ENCODE measurements around the gene MSH3. TPM values are rescaled to one million over a fixed set of nuclear protein-coding genes. Genes with fewer than 3 reads are reported as not detected.
"Not testable (repeated sequence)": the region's sequence is repeated elsewhere in the genome, so short reads cannot be mapped to it uniquely, and the experiment has no call there.

Gene MSH3
- total RNA-seq, 1 donor from 2014 or later: 10.0 TPM

- no peak for DNase-seq (ENCODE audit: extremely low read depth, low read depth, low spot score)
Observed at GRCh38 chr5:80705216-80705769, 50.8 kb downstream of the MSH3 start.

GRCh38 chr5:80705801-80706200 is 51.3 kb downstream of the MSH3 start:
- DNase-seq (ENCODE audit: extremely low read depth, low read depth, low spot score): no peak

- no peak for DNase-seq (ENCODE audit: extremely low read depth, low read depth, low spot score)
Observed at GRCh38 chr5:80706835-80707447, 52.5 kb downstream of the MSH3 start.

GRCh38 chr5:80707645-80708044 is 53.2 kb downstream of the MSH3 start:
- no peak for DNase-seq (ENCODE audit: extremely low read depth, low read depth, low spot score)

GRCh38 chr5:80711216-80711615 is 56.8 kb downstream of the MSH3 start:
- no peak for DNase-seq (ENCODE audit: extremely low read depth, low read depth, low spot score)

GRCh38 chr5:80711938-80712337 is 57.5 kb downstream of the MSH3 start:
- peak; percentile 12 for DNase-seq (ENCODE audit: extremely low read depth, low read depth, low spot score)

- DNase-seq (ENCODE audit: extremely low read depth, low read depth, low spot score): no peak
Observed at GRCh38 chr5:80712919-80713318, 58.5 kb downstream of the MSH3 start.

GRCh38 chr5:80713631-80714030 is 59.2 kb downstream of the MSH3 start:
- DNase-seq (ENCODE audit: extremely low read depth, low read depth, low spot score): peak; percentile 10

GRCh38 chr5:80714570-80715298 is 60.3 kb downstream of the MSH3 start:
- no peak for DNase-seq (ENCODE audit: extremely low read depth, low read depth, low spot score)

- no peak for DNase-seq (ENCODE audit: extremely low read depth, low read depth, low spot score)
Observed at GRCh38 chr5:80715887-80716286, 61.4 kb downstream of the MSH3 start.

- no peak for DNase-seq (ENCODE audit: extremely low read depth, low read depth, low spot score)
Observed at GRCh38 chr5:80720181-80720580, 65.7 kb downstream of the MSH3 start.

GRCh38 chr5:80722916-80723315 is 68.5 kb downstream of the MSH3 start:
- no peak for DNase-seq (ENCODE audit: extremely low read depth, low read depth, low spot score)

- no peak for DNase-seq (ENCODE audit: extremely low read depth, low read depth, low spot score)
Observed at GRCh38 chr5:80725446-80725845, 71.0 kb downstream of the MSH3 start.

GRCh38 chr5:80736730-80737129 is 82.3 kb downstream of the MSH3 start:
- DNase-seq (ENCODE audit: extremely low read depth, low read depth, low spot score): no peak

GRCh38 chr5:80738466-80738865 is 84.0 kb downstream of the MSH3 start:
- DNase-seq (ENCODE audit: extremely low read depth, low read depth, low spot score): no peak

GRCh38 chr5:80739057-80739456 is 84.6 kb downstream of the MSH3 start:
- no peak for DNase-seq (ENCODE audit: extremely low read depth, low read depth, low spot score)

GRCh38 chr5:80739496-80739895 is 85.0 kb downstream of the MSH3 start:
- DNase-seq (ENCODE audit: extremely low read depth, low read depth, low spot score): no peak

GRCh38 chr5:80739898-80740297 is 85.4 kb downstream of the MSH3 start:
- no peak for DNase-seq (ENCODE audit: extremely low read depth, low read depth, low spot score)

- not testable (repeated sequence) for DNase-seq (ENCODE audit: extremely low read depth, low read depth, low spot score)
Observed at GRCh38 chr5:80740488-80740887, 86.0 kb downstream of the MSH3 start.

GRCh38 chr5:80740999-80741398 is 86.5 kb downstream of the MSH3 start:
- no peak for DNase-seq (ENCODE audit: extremely low read depth, low read depth, low spot score)

- no peak for DNase-seq (ENCODE audit: extremely low read depth, low read depth, low spot score)
Observed at GRCh38 chr5:80744149-80744548, 89.7 kb downstream of the MSH3 start.

- no peak for DNase-seq (ENCODE audit: extremely low read depth, low read depth, low spot score)
Observed at GRCh38 chr5:80745490-80745889, 91.0 kb downstream of the MSH3 start.
